SU-DHL-6 (cell line): ENCODE results near the gene ECHS1.

Experiments used
- H2AFZ ChIP-seq: fragments of 200-600 bp; sonication (generic); 2 replicates; pipeline ENCODE4 v1.6.1; 2014; ENCODE audit warnings: low read depth, mild to moderate bottlenecking, moderate library complexity, mixed read lengths, antibody characterized with exemption, low read length; ENCODE audit not compliant: severe bottlenecking
- H3F3A ChIP-seq: fragments of 200-600 bp; shearing (Covaris generic); 2 replicates; pipeline ENCODE4 v1.6.0; 2016; ENCODE audit warnings: antibody characterized with exemption, mild to moderate bottlenecking; ENCODE audit not compliant: insufficient read depth
- H3K27ac ChIP-seq: fragments of 200-600 bp; sonication (generic); 2 replicates; pipeline ENCODE4 v1.5.1; 2016; ENCODE audit warnings: low read depth, mild to moderate bottlenecking, low read length, moderate library complexity, mixed read lengths
- H3K27me3 ChIP-seq: fragments of 200-600 bp; sonication (generic), shearing (Covaris generic); 2 replicates; pipeline ENCODE4 v1.6.0; 2014; ENCODE audit warnings: mild to moderate bottlenecking, low read length
- H3K36me3 ChIP-seq: fragments of 200-600 bp; sonication (generic); 2 replicates; pipeline ENCODE4 v1.6.1; 2014; ENCODE audit warnings: mild to moderate bottlenecking, low read length, mixed read lengths
- H3K4me2 ChIP-seq: fragments of 300-600, 200-600 bp; shearing (Covaris generic), sonication (generic); 2 replicates; pipeline ENCODE4 v1.6.0; 2014; ENCODE audit warnings: low read length, low read depth, mild to moderate bottlenecking; ENCODE audit not compliant: poor library complexity, severe bottlenecking
- H3K4me3 ChIP-seq: fragments of 200-600 bp; sonication (generic); 2 replicates; pipeline ENCODE4 v1.5.1; 2014; ENCODE audit warnings: antibody characterized with exemption, low read length, mild to moderate bottlenecking, mixed read lengths; ENCODE audit not compliant: insufficient read depth, poor library complexity, severe bottlenecking
- H3K79me2 ChIP-seq: fragments of 200-600 bp; sonication (generic); 2 replicates; pipeline ENCODE4 v1.6.1; 2014; ENCODE audit warnings: mild to moderate bottlenecking, low read length, moderate library complexity; ENCODE audit not compliant: insufficient read depth
- H3K9ac ChIP-seq: fragments of 200-600 bp; sonication (generic); 2 replicates; pipeline ENCODE4 v1.7.0; 2014; ENCODE audit warnings: mild to moderate bottlenecking, low read length
- H3K9me2 ChIP-seq: fragments of 200-600 bp; sonication (generic); replicated peaks from 2 replicates; pipeline ENCODE4 v1.6.1; 2014; ENCODE audit warnings: low read length; ENCODE audit not compliant: insufficient read depth
- H3K9me3 ChIP-seq: fragments of 200-600 bp; sonication (generic); 2 replicates; pipeline ENCODE4 v1.6.1; 2014; ENCODE audit warnings: low read length, mixed read lengths; ENCODE audit not compliant: insufficient read depth
- H4K20me1 ChIP-seq: fragments of 200-600 bp; sonication (generic); 2 replicates; pipeline ENCODE4 v1.6.1; 2014; ENCODE audit warnings: low read depth, mild to moderate bottlenecking, antibody characterized with exemption, low read length, moderate library complexity, mixed read lengths
- CTCF ChIP-seq: fragments of 200-600 bp; sonication (generic); IDR thresholded peaks from one replicate; pipeline ENCODE4 v1.5.1; 2017; ENCODE audit warnings: antibody characterized with exemption, mild to moderate bottlenecking, low read length, moderate library complexity; ENCODE audit not compliant: insufficient read depth, poor library complexity, severe bottlenecking
- EZH2phosphoT487 ChIP-seq: fragments of 200-600 bp; sonication (generic), shearing (Covaris generic); conservative IDR thresholded peaks from 2 replicates; pipeline ENCODE4 v1.6.1; 2018; ENCODE audit warnings: mild to moderate bottlenecking, antibody characterized with exemption, low read length, moderate library complexity, mixed read lengths

Gene ECHS1

GRCh38 chr10:133349160-133349568 is 24.0 kb downstream of the ECHS1 start:
- H2AFZ ChIP-seq: no peak overlapping the region
- H3K9me2 ChIP-seq: no peaks in the 10 kb centered on the region
- H3K4me2 ChIP-seq: no peak overlapping the region
- H3K9me3 ChIP-seq: no peaks in the 10 kb centered on the region
- H4K20me1 ChIP-seq: no peaks in the 10 kb centered on the region
- H3K36me3 ChIP-seq: no peaks in the 10 kb centered on the region
- H3K4me3 ChIP-seq: no peak overlapping the region
- no peaks in the 10 kb centered on the region for H3K79me2 ChIP-seq
- no peak overlapping the region for H3K27ac ChIP-seq
- TF ChIP-seq EZH2phosphoT487: no peak
- no peak for TF ChIP-seq CTCF
- H3F3A ChIP-seq: no peaks in the 10 kb centered on the region
- no peak overlapping the region for H3K9ac ChIP-seq
- no peaks in the 10 kb centered on the region for H3K27me3 ChIP-seq

- Histone ChIP-seq H3K9ac (no peak overlapping the region), H3K4me2 (no peak overlapping the region), H4K20me1 (no peaks in the 10 kb centered on the region), H2AFZ (no peak overlapping the region), H3K9me3 (no peaks in the 10 kb centered on the region), H3K27me3 (no peaks in the 10 kb centered on the region), H3F3A (no peaks in the 10 kb centered on the region), H3K36me3 (no peaks in the 10 kb centered on the region), H3K9me2 (no peaks in the 10 kb centered on the region), H3K79me2 (no peaks in the 10 kb centered on the region), H3K4me3 (no peak overlapping the region), H3K27ac (no peak overlapping the region)
- TF ChIP-seq CTCF (no peak), EZH2phosphoT487 (no peak)
Measured at GRCh38 chr10:133347710-133348517, 25.2 kb downstream of the ECHS1 start.

- Histone ChIP-seq H3K9me3 (no peaks in the 10 kb centered on the region), H3K4me3 (no peak overlapping the region), H3K36me3 (no peaks in the 10 kb centered on the region), H3K4me2 (no peak overlapping the region), H3F3A (no peaks in the 10 kb centered on the region), H3K27ac (no peak overlapping the region), H3K79me2 (no peaks in the 10 kb centered on the region), H4K20me1 (no peaks in the 10 kb centered on the region), H3K9ac (no peak overlapping the region), H3K9me2 (no peaks in the 10 kb centered on the region), H3K27me3 (no peaks in the 10 kb centered on the region), H2AFZ (no peak overlapping the region)
- no peak for TF ChIP-seq EZH2phosphoT487
- TF ChIP-seq CTCF: no peak
Measured at GRCh38 chr10:133346413-133346812, 26.7 kb downstream of the ECHS1 start.
